K562 (cell line): ENCODE data around the gene ZNF441. TPM values are rescaled to one million over a fixed set of nuclear protein-coding genes. Genes with fewer than 3 reads are reported as not detected.

Experiments used
- BCL6 ChIP-seq: fragments of 250-450 bp; sonication (Bioruptor Pico); IDR thresholded peaks from 2 replicates; pipeline ENCODE4 v1.4.0; 2020
- BRF1 ChIP-seq: IDR thresholded peaks from 3 replicates; pipeline ENCODE4 v1.6.1; 2011; ENCODE audit warnings: borderline replicate concordance, mild to moderate bottlenecking; ENCODE audit not compliant: insufficient read length; ENCODE audit errors: extremely low read depth
- ELK3 ChIP-seq: fragments of 450-650 bp; formaldehyde crosslinking; IDR thresholded peaks from 2 replicates; pipeline ENCODE4 v1.4.0; 2020; ENCODE audit warnings: mild to moderate bottlenecking
- FOXO4 ChIP-seq: fragments of 450-650 bp; formaldehyde crosslinking; IDR thresholded peaks from 2 replicates; pipeline ENCODE4 v1.4.0; 2020; ENCODE audit warnings: mild to moderate bottlenecking, moderate library complexity
- HDGF ChIP-seq: fragments of 450-650 bp; IDR thresholded peaks from 2 replicates; pipeline ENCODE4 v1.6.1; 2016
- JUNB ChIP-seq: fragments of 450-650 bp; formaldehyde crosslinking; conservative IDR thresholded peaks from 2 replicates; pipeline ENCODE4 v1.4.0; 2020; ENCODE audit warnings: mild to moderate bottlenecking
- KLF13 ChIP-seq: fragments of 450-650 bp; IDR thresholded peaks from 2 replicates; pipeline ENCODE4 v1.6.1; 2016; ENCODE audit warnings: missing genetic modification characterization, low read depth, mild to moderate bottlenecking, missing compliant biosample characterization, moderate library complexity, borderline replicate concordance
- NR3C1 ChIP-seq: sonication (generic); formaldehyde crosslinking; IDR thresholded peaks from 2 replicates; pipeline ENCODE4 v1.8.1; 2022; ENCODE audit warnings: missing genetic modification reagents
- TEAD1 ChIP-seq, 2 experiments: fragments of 450-650 bp in 1 of 2; sonication (generic) in 1 of 2; formaldehyde crosslinking; IDR thresholded peaks; 2 replicates each; pipeline versions ENCODE4 v1.4.0 to v1.8.0; 2020 to 2022; ENCODE audit warnings: mild to moderate bottlenecking in 2 of 2, missing genetic modification reagents in 1 of 2
- THRA ChIP-seq: fragments of 450-650 bp; IDR thresholded peaks from 2 replicates; pipeline ENCODE4 v1.6.1; 2017; ENCODE audit warnings: mild to moderate bottlenecking, moderate library complexity
- ZBTB33 ChIP-seq: sonication (generic); formaldehyde crosslinking; IDR thresholded peaks from 2 replicates; pipeline ENCODE4 v1.8.1; 2023; ENCODE audit warnings: mild to moderate bottlenecking, missing genetic modification reagents
- ZBTB7A ChIP-seq: IDR thresholded peaks from 2 replicates; pipeline ENCODE4 v1.6.1; 2011; ENCODE audit warnings: low read depth, mild to moderate bottlenecking, low read length, moderate library complexity, borderline replicate concordance; ENCODE audit not compliant: control insufficient read depth
- ZFP91 ChIP-seq: sonication (generic); formaldehyde crosslinking; IDR thresholded peaks from 2 replicates; pipeline ENCODE4 v1.8.0; 2022; ENCODE audit warnings: mild to moderate bottlenecking, missing genetic modification reagents
- ZNF184 ChIP-seq: sonication (generic); formaldehyde crosslinking; IDR thresholded peaks from 2 replicates; pipeline ENCODE4 v1.5.0; 2020; ENCODE audit warnings: missing genetic modification reagents
- ZNF212 ChIP-seq: fragments of 450-650 bp; formaldehyde crosslinking; IDR thresholded peaks from 2 replicates; pipeline ENCODE4 v1.4.0; 2020; ENCODE audit warnings: mild to moderate bottlenecking
- ZNF766 ChIP-seq: fragments of 200-800 bp; sonication (Bioruptor generic); conservative IDR thresholded peaks from 2 replicates; pipeline ENCODE4 v1.6.1; 2016; ENCODE audit warnings: missing genetic modification characterization, missing compliant biosample characterization
- ZSCAN32 ChIP-seq: fragments of 450-650 bp; formaldehyde crosslinking; IDR thresholded peaks from 2 replicates; pipeline ENCODE4 v1.4.0; 2020; ENCODE audit warnings: mild to moderate bottlenecking, moderate library complexity
- polyA plus RNA-seq, 8 experiments: library from polyadenylated mRNA; depleted of rRNA in 4 of 8; stranded (reverse) in 5 of 8; unstranded in 3 of 8; fragments of >200 nt; fragmentation: Nextera tagmentation in 2 of 8; fragmentation: Illumina TruSeq in 1 of 8; extraction: Ambion mirVana in 2 of 8; extraction: Trizol in 1 of 8; gene quantifications; 2 replicates each; pipeline versions ENCODE4 v1.2.1 to v1.2.3, GENCODE V29; 2011 to 2014; ENCODE audit warnings: inconsistent platforms in 1 of 8, missing spikeins in 1 of 8
- total RNA-seq, 7 experiments: library from RNA; depleted of rRNA in 6 of 7; stranded (reverse); fragments of >200 nt in 6 of 7; fragmentation: Illumina TruSeq in 2 of 7; extraction: Trizol in 2 of 7; gene quantifications; 2 replicates each; pipeline versions ENCODE4 v1.2.1 to v1.2.3, GENCODE V29; 2011 to 2021; ENCODE audit warnings: low replicate concordance in 1 of 7

The ZNF441 gene
- total and polyA plus RNA-seq, 9 of the 15 experiments (the other 6 are each of a cell fraction or from before 2014, with no cell fraction given) = 1.9 to 14.0 (median 7.8) TPM

GRCh38 chr19:11814029-11814699 lies 47.4 kb downstream of the ZNF441 start, which contains the start of gene ZNF440 (continued):
- TF ChIP-seq ZNF766 = no peak
- TF ChIP-seq FOXO4 (CRISPR knock-in tag) = no peak
- no peak for TF ChIP-seq ZBTB33 (CRISPR knock-in tag)
- TF ChIP-seq HDGF = no peak
- no peak for TF ChIP-seq JUNB
- TF ChIP-seq ZNF184 (CRISPR knock-in tag) = no peak
- no peak for TF ChIP-seq NR3C1
- no peak for TF ChIP-seq THRA
- TF ChIP-seq KLF13 = no peak
- TF ChIP-seq ZFP91 (CRISPR knock-in tag) = 0 out of 2 replicates have a peak, but pooled peaks have one; percentile 17
- TF ChIP-seq ELK3 = no peak
- 0 out of 2 replicates have a peak, but pooled peaks have one; percentile 46 for TF ChIP-seq ZBTB7A
- no peak for TF ChIP-seq TEAD1 (CRISPR knock-in tag; IDR thresholded peaks at IDR 0.05)
- TF ChIP-seq BRF1 = no peak
- TF ChIP-seq BCL6 (CRISPR knock-in tag) = no peak
- no peak for TF ChIP-seq ZSCAN32 (CRISPR knock-in tag)
- no peak for TF ChIP-seq ZNF212
